Fibroblast of gingiva (primary cell): ENCODE results near the gene GREB1.
A peak's percentile ranks its signal among the peaks of the same experiment; 100 is the strongest.

Source experiments
- DNase-seq: peaks from one replicate; pipeline ENCODE4 v3.0.0-alpha.2; 2011; ENCODE audit warnings: low read depth

Gene GREB1

DNA sequence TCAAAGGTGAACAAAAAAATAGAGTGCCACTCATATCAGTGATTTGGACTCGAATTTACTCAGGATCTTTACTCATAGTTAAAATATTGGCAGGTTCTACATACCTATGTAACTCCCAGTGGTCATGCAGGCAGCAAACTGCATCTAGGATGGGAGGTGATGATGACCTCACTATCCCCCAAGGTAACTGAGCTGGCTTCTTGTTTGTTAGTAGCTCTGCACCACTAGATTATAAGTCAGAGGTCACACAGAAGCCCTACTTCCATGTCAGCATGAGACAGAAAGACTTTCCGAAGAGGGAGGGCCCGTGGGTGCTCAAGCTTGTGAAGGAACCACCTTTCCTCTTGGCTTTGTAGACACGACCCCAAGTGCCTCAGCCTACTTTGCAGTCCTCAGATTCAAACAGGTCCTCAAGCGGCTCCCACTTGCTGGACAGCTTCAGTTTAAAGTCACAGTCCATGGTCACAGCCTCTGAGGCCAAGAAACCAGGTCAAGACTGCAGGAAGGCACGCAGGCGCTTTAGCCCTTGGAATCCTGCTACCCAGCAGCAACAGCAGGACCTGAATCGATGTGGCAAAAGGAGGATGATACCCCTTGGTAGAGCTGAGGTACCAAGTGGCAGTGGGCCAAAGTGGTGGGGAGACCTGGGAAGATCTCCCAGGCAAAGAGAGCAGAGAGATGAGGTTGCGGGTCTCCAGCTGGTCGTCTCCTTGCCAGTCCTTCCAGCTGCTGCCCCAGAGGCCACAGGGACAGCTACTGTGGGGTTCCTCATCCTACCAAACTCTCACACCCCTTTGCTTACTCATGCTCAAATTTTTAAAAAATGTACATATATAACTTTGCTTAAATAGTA, 131.9 kb downstream of the GREB1 start:
- DNase-seq: no peak

DNA sequence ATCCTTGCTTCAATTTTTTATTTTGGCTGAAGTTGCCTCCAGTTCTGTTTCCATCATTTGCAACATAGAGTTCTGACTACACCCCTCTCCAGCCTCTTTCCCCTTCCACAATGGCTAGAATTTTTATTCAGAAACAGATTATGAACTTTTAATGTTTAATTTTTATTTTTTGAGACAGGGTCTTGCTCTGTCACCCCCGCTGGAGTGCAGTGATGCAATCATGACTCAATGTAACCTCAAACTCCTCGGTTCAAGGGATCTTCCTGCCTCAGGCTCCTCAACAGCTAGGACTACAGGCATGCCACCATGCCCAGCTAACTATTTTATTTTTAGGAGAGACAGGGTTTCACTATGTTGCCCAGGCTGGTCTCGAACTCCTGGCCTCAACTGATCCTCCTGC, 133.3 kb downstream of the GREB1 start:
- no peak for DNase-seq

- no peak for DNase-seq
Measured at GRCh38 chr2:11667866-11668637, 134.2 kb downstream of the GREB1 start.

- peak; percentile 39 for DNase-seq
Measured at GRCh38 chr2:11669454-11670291, 135.8 kb downstream of the GREB1 start, which contains the start of gene NTSR2. NTSR2 (minus strand) TSS chr2:11670195; CDS start chr2:11670129, 66 bp downstream.

GRCh38 chr2:11672407-11672806, 138.6 kb downstream of the GREB1 start:
- no peak for DNase-seq

DNA sequence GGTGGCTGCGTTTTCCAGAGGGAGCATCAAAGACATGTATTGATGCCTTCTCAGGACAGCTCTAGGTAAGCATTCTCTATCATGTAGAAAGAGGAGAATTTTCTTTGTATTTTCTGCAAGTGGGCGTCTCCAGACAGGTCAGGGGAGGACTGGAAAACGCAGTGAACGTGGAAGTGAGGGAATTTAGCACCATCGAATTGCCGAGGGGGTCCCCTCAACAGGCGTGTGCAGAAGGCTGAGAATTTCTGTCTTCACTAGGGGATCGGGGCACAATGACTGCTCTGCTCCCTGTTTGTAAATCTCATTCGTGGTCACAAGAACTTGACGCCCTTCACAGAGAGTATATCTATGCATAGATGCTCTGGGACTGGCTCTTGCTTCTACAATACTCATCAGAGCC, 141.1 kb downstream of the GREB1 start:
- DNase-seq: no peak

DNA sequence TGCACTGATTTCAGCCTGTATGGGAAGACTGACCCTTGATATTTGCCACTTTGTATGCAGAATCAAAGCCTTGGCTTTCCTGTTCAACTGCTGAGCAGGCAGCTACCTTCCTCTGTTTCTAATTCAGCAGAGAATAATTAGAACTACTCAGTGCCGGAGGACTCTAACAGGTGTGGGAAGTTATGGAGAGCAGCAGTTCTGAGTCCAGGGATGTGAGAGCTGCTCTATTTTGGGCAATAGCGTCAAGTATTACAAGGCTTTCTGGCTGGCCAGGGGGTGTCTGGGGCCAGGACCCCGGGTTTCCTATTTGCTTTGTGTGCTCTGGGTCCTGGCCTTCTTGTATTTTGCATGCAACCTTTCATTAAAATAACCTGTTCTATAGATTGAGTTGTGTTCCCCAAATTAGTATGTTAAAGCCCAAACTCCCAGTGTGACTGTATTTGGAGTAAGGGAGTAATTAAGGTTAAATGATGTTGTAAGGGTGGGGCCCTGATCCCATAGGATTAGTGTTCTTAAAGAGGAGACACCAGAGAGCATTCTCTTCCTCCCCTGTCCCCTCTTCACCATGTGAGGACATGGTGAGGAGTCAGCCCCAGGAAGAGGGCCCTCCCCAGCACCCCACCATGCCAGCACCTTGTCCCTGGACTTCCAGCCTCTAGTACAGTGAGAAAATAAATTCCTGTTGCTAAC, 141.7 kb downstream of the GREB1 start:
- no peak for DNase-seq

DNA sequence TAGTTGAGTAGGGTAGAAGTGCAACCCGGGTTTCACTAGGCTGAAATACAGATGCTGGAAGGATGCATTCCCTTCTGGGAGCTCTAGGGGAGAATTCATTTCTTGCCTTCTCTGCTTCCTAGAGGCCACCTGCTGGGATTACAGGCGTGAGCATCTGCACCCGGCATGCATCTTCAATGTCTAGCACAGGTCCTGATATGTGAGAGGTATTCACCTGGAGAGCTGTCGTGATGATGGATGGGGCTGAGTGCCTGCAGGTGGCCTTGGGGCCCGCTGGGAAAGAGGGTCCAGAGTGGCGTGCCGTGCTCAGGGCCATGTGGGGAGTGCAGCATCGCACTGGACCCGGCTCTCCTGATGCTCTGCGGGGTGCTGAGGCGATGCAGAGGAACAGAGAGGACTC, 142.8 kb downstream of the GREB1 start:
- no peak for DNase-seq

DNA sequence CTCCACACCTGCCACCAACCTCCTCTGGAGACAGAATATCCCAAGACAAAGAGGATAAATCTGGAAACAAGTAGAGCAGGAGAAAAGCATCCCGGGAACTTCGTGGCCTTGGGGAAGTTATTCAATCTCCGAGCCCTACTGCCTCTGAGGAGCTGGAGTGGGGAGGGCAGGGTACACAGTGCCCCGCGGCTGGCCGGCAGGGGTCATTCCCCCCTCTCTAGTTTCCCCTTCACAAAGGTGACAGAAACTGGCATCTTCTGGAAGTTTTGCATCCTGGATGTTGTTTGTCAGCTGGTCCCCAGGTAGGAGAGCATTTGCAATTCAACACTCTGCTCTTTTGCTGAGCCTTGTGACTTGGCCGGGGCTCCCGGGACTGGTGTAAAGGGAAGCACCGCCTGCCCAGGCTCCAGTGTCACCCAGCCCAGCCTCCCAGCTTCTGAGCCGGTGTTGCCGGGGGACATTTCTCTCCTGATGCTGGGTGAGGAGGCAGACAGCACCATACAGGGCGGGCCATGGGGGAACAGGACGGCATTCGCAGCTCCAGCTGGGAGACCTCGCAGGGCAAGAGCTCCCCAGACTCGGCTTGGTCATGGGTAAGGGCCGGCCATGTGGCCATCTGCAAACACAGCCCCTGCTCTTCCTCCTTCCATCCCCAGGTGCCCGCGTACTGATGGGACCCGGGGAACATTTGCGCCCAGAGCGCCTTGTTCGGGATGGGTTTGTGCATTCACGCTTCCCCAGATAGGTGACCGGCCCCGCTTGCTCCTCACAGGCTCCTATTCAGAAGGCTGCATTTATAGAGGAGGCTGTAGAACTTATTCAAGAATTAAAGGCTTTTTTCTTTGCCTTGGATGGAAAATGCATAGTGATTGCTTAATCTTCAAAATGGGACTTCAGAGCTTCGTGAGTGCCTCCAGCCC, 143.6 kb downstream of the GREB1 start:
- no peak for DNase-seq

GRCh38 chr2:11678306-11678960, 144.6 kb downstream of the GREB1 start:
- DNase-seq: no peak

GRCh38 chr2:11679016-11679415, 145.2 kb downstream of the GREB1 start:
- DNase-seq: no peak

GRCh38 chr2:11679486-11680181, 145.8 kb downstream of the GREB1 start:
- no peak for DNase-seq

- peak; percentile 29 for DNase-seq
Measured at GRCh38 chr2:11680182-11680900, 146.5 kb downstream of the GREB1 start.

- no peak for DNase-seq
Measured at GRCh38 chr2:11680901-11681721, 147.3 kb downstream of the GREB1 start.

- DNase-seq: no peak
Measured at GRCh38 chr2:11681722-11682589, 148.1 kb downstream of the GREB1 start.

- DNase-seq: no peak
Measured at GRCh38 chr2:11682590-11682915, 148.7 kb downstream of the GREB1 start.

GRCh38 chr2:11683476-11683875, 149.6 kb downstream of the GREB1 start:
- no peak for DNase-seq
